HCT116 (cell line): Measurements from ENCODE around the gene CNTFR. TPM values are rescaled to one million over a fixed set of nuclear protein-coding genes. Genes with fewer than 3 reads are reported as not detected.

Experiments used
- ATAC-seq: fragments of 200-7000 bp; cut with Tn5 transposase; 2 replicates; pipeline ENCODE4 v1.9.1; 2020; ENCODE audit warnings: mild to moderate bottlenecking, moderate library complexity
- BruUV-seq: library from RNA; stranded (reverse); fragments of 400-500 nt; replicated peaks from 2 replicates; lab custom pipeline; 2021; lab: Mats Ljungman, UMichigan
- CTCF ChIA-PET: fragments of 300-600 bp; sonication (Branson Sonifier 250); formaldehyde crosslinking; loops from one replicate; lab custom pipeline; 2021; ENCODE audit warnings: antibody characterized with exemption; lab: Charles Lee
- POLR2A ChIA-PET: fragments of 300-600, 350-600 bp; sonication (Branson Sonifier 250); formaldehyde crosslinking; loops from one replicate; lab custom pipeline; 2021; ENCODE audit warnings: antibody characterized with exemption; lab: Charles Lee
- RAD21 ChIA-PET, 2 experiments: fragments of 300-600 bp; sonication (Branson Sonifier 250); formaldehyde crosslinking; loops; one replicate each; lab custom pipeline; 2023; ENCODE audit warnings: low total read pairs in 2 of 2; ENCODE audit not compliant: uncharacterized antibody in 2 of 2, unreplicated experiment in 2 of 2, low non-redundant PET in 1 of 2; lab: Charles Lee
- DNase-seq: peaks from one replicate; pipeline ENCODE4 v3.0.0-alpha.2; 2010; ENCODE audit warnings: low read depth, low spot score
- H2AFZ ChIP-seq: fragments of 200-600 bp; shearing (Covaris generic), sonication (generic); 2 replicates; pipeline ENCODE4 v1.6.1; 2017; ENCODE audit warnings: low read depth, mixed run types, mixed read lengths, antibody characterized with exemption, low read length; ENCODE audit not compliant: poor library complexity, severe bottlenecking
- H3K27ac ChIP-seq: 2 replicates; pipeline ENCODE4 v1.5.1; 2012; ENCODE audit warnings: low read depth, low read length
- H3K27me3 ChIP-seq: fragments of 200-600 bp; sonication (generic); 2 replicates; pipeline ENCODE4 v1.6.1; 2016; ENCODE audit warnings: mixed run types, low read length, mixed read lengths; ENCODE audit not compliant: insufficient read depth
- H3K36me3 ChIP-seq, 2 experiments: fragments of 200-500 bp in 1 of 2; fragments of 200-600 bp in 1 of 2; sonication (Bioruptor generic) in 1 of 2; sonication (generic) in 1 of 2; 2 replicates each; pipeline versions ENCODE4 v1.5.1 to v1.6.1; 2014 to 2016; ENCODE audit warnings: low read length in 2 of 2, inconsistent platforms in 1 of 2, mixed read lengths in 1 of 2, mixed run types in 1 of 2; ENCODE audit not compliant: insufficient read depth in 2 of 2, control insufficient read depth in 1 of 2
- H3K4me1 ChIP-seq, 2 experiments: fragments of 200-600 bp in 1 of 2; sonication (generic) in 1 of 2; 2 replicates each; pipeline versions ENCODE4 v1.5.1 to v1.6.1; 2012 to 2017; ENCODE audit warnings: low read length in 2 of 2, inconsistent platforms in 1 of 2, mild to moderate bottlenecking in 1 of 2, mixed read lengths in 1 of 2, mixed run types in 1 of 2, moderate library complexity in 1 of 2; ENCODE audit not compliant: insufficient read depth in 2 of 2, control insufficient read depth in 1 of 2
- H3K4me2 ChIP-seq: fragments of 200-600 bp; sonication (generic); 2 replicates; pipeline ENCODE4 v1.6.1; 2017; ENCODE audit warnings: mixed run types, low read length, mixed read lengths
- H3K4me3 ChIP-seq, 2 experiments: fragments of 200-600 bp in 1 of 2; sonication (generic) in 1 of 2; replicated peaks in 1 of 2; 2 replicates each; pipeline ENCODE4 v1.5.1; 2011 to 2016; ENCODE audit warnings: low read length in 2 of 2, control low read depth in 1 of 2, low read depth in 1 of 2, mild to moderate bottlenecking in 1 of 2, mixed read lengths in 1 of 2, mixed run types in 1 of 2
- H3K79me2 ChIP-seq: fragments of 200-600 bp; sonication (generic); 2 replicates; pipeline ENCODE4 v1.6.1; 2017; ENCODE audit warnings: mild to moderate bottlenecking, mixed run types, low read length, moderate library complexity, mixed read lengths; ENCODE audit not compliant: insufficient read depth
- H3K9ac ChIP-seq: fragments of 200-600 bp; sonication (generic); 2 replicates; pipeline ENCODE4 v1.6.1; 2016; ENCODE audit warnings: low read length, mixed read lengths
- H3K9me2 ChIP-seq: fragments of 200-600 bp; sonication (generic), shearing (Covaris generic); 2 replicates; pipeline ENCODE4 v1.6.1; 2017; ENCODE audit warnings: mixed run types, mild to moderate bottlenecking, moderate library complexity; ENCODE audit not compliant: insufficient read depth
- H3K9me3 ChIP-seq, 2 experiments: fragments of 200-500 bp in 1 of 2; fragments of 200-600 bp in 1 of 2; sonication (Bioruptor generic) in 1 of 2; sonication (generic) in 1 of 2; 2 replicates each; pipeline ENCODE4 v1.6.1; 2014 to 2017; ENCODE audit warnings: low read length in 2 of 2, mixed read lengths in 2 of 2, inconsistent platforms in 1 of 2, low read depth in 1 of 2, mild to moderate bottlenecking in 1 of 2, mixed run types in 1 of 2, moderate library complexity in 1 of 2; ENCODE audit not compliant: control insufficient read depth in 1 of 2, insufficient read depth in 1 of 2
- H4K20me1 ChIP-seq: fragments of 200-600 bp; sonication (generic), shearing (Covaris generic); 2 replicates; pipeline ENCODE4 v1.6.1; 2017; ENCODE audit warnings: mixed run types, mild to moderate bottlenecking, moderate library complexity; ENCODE audit not compliant: insufficient read depth
- CBX3 ChIP-seq: IDR thresholded peaks from 2 replicates; pipeline ENCODE4 v1.6.1; 2012; ENCODE audit warnings: low read depth
- CEBPB ChIP-seq: IDR thresholded peaks from 2 replicates; pipeline ENCODE4 v1.6.1; 2012; ENCODE audit warnings: low read depth
- EGR1 ChIP-seq: IDR thresholded peaks from 2 replicates; pipeline ENCODE4 v1.6.1; 2012; ENCODE audit warnings: low read depth
- EZH2phosphoT487 ChIP-seq: fragments of 200-600 bp; IDR thresholded peaks from 2 replicates; pipeline ENCODE4 v1.6.1; 2018; ENCODE audit warnings: antibody characterized with exemption, borderline replicate concordance
- POLR2A ChIP-seq: IDR thresholded peaks from 2 replicates; pipeline ENCODE4 v1.7.0; 2011; ENCODE audit warnings: borderline replicate concordance; ENCODE audit not compliant: insufficient read depth, insufficient read length; ENCODE audit errors: extremely low read depth
- POLR2AphosphoS5 ChIP-seq: IDR thresholded peaks from 2 replicates; pipeline ENCODE4 v1.6.1; 2011; ENCODE audit warnings: mild to moderate bottlenecking, low read depth, low read length, moderate library complexity
- RAD21 ChIP-seq: IDR thresholded peaks from 2 replicates; pipeline ENCODE4 v1.6.1; 2012; ENCODE audit warnings: low read depth, mild to moderate bottlenecking
- SIN3A ChIP-seq: IDR thresholded peaks from 2 replicates; pipeline ENCODE4 v1.6.1; 2012; ENCODE audit warnings: low read depth
- SP1 ChIP-seq: IDR thresholded peaks from 2 replicates; pipeline ENCODE4 v1.6.1; 2012; ENCODE audit warnings: low read depth
- SRF ChIP-seq: IDR thresholded peaks from 2 replicates; pipeline ENCODE4 v1.6.1; 2012; ENCODE audit warnings: low read depth
- YY1 ChIP-seq: IDR thresholded peaks from 2 replicates; pipeline ENCODE4 v1.6.1; 2011; ENCODE audit warnings: low read length, low read depth, moderate library complexity, mild to moderate bottlenecking; ENCODE audit not compliant: insufficient replicate concordance; ENCODE audit errors: extremely low read depth
- ZNF274 ChIP-seq: fragments of 200-500 bp; sonication (Bioruptor generic); IDR thresholded peaks from 2 replicates; pipeline ENCODE4 v1.6.1; 2014; ENCODE audit warnings: mild to moderate bottlenecking, low read depth, low read length, inconsistent platforms
- intact Hi-C: fragments of 100-400 bp; cut with micrococcal nuclease; formaldehyde crosslinking; loops from 2 replicates; pipeline ENCODE4 v1.10.0; 2022
- total RNA-seq: library from RNA; stranded (reverse); gene quantifications from one replicate; pipeline ENCODE4 v1.2.1, GENCODE V29; 2021; ENCODE audit not compliant: unreplicated experiment
- TF ChIP-seq, protein P1 (sequence below): IDR thresholded peaks from 2 replicates; pipeline ENCODE4 v1.6.1; 2012; ENCODE audit warnings: low read depth
- TF ChIP-seq, protein P2 (sequence below): IDR thresholded peaks from 2 replicates; pipeline ENCODE4 v1.6.1; 2012
- TF ChIP-seq, protein P3 (sequence below): IDR thresholded peaks from 2 replicates; pipeline ENCODE4 v1.6.1; 2011; ENCODE audit warnings: mild to moderate bottlenecking, low read length, moderate library complexity; ENCODE audit not compliant: insufficient replicate concordance; ENCODE audit errors: extremely low read depth
- TF ChIP-seq, protein P4 (sequence below), 3 experiments: fragments of 200-600 bp in 1 of 3; sonication (generic) in 1 of 3; IDR thresholded peaks in 2 of 3; conservative IDR thresholded peaks in 1 of 3; 2 replicates each; pipeline ENCODE4 v1.5.1; 2012 to 2017; ENCODE audit warnings: low read depth in 2 of 3, low read length in 2 of 3, antibody characterized with exemption in 1 of 3, borderline replicate concordance in 1 of 3, control low read depth in 1 of 3, mild to moderate bottlenecking in 1 of 3, mixed read lengths in 1 of 3, mixed run types in 1 of 3, moderate library complexity in 1 of 3; ENCODE audit not compliant: insufficient read depth in 1 of 3

CNTFR gene
- total RNA-seq, 1 experiment from 2014 or later = not detected

DNA sequence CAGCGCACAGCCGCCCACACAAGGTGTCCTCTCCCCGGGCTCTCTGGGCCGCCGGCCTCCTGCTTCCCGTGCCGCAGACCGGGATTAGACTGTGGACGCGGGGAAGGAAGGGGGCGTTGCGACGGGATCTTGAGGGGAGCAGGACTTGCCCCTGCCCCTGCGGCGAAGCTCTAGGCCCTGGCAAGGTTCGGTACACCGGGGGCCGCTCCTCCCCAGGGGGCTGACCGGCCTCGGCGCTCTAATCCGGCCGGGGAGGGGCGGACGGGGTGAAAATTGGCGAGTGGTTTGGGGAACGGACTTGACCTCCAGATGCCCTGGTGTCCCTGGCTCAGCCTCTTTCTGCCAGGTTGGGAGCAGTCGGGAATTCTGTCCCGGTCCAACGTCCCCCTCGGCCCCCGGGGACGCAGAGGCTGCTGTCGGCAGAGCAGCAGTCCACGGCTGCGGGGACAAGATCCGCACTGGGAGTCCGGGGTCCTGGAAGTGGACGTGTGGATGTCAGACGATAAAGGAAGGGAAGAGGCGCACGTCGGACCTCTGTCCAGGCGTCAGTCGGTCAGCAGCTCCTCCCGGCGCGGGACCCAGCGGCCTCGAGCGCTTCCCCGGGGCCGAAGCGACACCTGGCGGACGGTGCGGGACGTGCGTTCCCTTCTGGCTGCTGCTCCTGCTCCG lies 1.9 kb upstream of the CNTFR start:
- DNase-seq (peak; percentile 33), ATAC-seq (peak; percentile 98)
- intact Hi-C loops = loop anchor here (1.0 to 10.0 kb wide), 4 partner anchors 43 to 187 kb away; no protein-coding TSS in a partner anchor
- Histone ChIP-seq H3K9ac (no peak overlapping the region), H3K4me1 (peaks cover 0 to 8% of the 10 kb centered on the region in 2 experiments; a peak in 2 of 4 replicates), H3K4me2 (peak overlapping the region; percentile 30), H3K9me3 (no peaks in the 10 kb centered on the region), H3K9me2 (no peaks in the 10 kb centered on the region), H3K79me2 (no peaks in the 10 kb centered on the region), H3K27ac (no peak overlapping the region), H3K36me3 (no peaks in the 10 kb centered on the region), H4K20me1 (no peaks in the 10 kb centered on the region), H2AFZ (peak overlapping the region; percentile 78), H3K27me3 (peaks cover 7% of the 10 kb centered on the region; the same call in 1 of the 2 replicates), H3K4me3 (no peak overlapping the region)
- no TSS peak for BruUV-seq
- RAD21 ChIA-PET = interaction anchor here (0.7 to 2.3 kb wide), 6 partner anchors 43 to 187 kb away, joined by 3 to 8 read pairs (median 3); no protein-coding TSS in a partner anchor
- TF ChIP-seq, protein P1, sequence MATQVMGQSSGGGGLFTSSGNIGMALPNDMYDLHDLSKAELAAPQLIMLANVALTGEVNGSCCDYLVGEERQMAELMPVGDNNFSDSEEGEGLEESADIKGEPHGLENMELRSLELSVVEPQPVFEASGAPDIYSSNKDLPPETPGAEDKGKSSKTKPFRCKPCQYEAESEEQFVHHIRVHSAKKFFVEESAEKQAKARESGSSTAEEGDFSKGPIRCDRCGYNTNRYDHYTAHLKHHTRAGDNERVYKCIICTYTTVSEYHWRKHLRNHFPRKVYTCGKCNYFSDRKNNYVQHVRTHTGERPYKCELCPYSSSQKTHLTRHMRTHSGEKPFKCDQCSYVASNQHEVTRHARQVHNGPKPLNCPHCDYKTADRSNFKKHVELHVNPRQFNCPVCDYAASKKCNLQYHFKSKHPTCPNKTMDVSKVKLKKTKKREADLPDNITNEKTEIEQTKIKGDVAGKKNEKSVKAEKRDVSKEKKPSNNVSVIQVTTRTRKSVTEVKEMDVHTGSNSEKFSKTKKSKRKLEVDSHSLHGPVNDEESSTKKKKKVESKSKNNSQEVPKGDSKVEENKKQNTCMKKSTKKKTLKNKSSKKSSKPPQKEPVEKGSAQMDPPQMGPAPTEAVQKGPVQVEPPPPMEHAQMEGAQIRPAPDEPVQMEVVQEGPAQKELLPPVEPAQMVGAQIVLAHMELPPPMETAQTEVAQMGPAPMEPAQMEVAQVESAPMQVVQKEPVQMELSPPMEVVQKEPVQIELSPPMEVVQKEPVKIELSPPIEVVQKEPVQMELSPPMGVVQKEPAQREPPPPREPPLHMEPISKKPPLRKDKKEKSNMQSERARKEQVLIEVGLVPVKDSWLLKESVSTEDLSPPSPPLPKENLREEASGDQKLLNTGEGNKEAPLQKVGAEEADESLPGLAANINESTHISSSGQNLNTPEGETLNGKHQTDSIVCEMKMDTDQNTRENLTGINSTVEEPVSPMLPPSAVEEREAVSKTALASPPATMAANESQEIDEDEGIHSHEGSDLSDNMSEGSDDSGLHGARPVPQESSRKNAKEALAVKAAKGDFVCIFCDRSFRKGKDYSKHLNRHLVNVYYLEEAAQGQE = no peak
- peak; percentile 93 for TF ChIP-seq RAD21
- TF ChIP-seq CBX3 = no peak
- no peak for TF ChIP-seq SP1
- no peak for TF ChIP-seq ZNF274
- no peak for TF ChIP-seq POLR2A
- no peak for TF ChIP-seq EZH2phosphoT487
- TF ChIP-seq SRF = no peak
- no peak for TF ChIP-seq POLR2AphosphoS5
- no peak for TF ChIP-seq CEBPB
- TF ChIP-seq, protein P2, sequence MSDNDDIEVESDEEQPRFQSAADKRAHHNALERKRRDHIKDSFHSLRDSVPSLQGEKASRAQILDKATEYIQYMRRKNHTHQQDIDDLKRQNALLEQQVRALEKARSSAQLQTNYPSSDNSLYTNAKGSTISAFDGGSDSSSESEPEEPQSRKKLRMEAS = no peak
- TF ChIP-seq, protein P3, sequence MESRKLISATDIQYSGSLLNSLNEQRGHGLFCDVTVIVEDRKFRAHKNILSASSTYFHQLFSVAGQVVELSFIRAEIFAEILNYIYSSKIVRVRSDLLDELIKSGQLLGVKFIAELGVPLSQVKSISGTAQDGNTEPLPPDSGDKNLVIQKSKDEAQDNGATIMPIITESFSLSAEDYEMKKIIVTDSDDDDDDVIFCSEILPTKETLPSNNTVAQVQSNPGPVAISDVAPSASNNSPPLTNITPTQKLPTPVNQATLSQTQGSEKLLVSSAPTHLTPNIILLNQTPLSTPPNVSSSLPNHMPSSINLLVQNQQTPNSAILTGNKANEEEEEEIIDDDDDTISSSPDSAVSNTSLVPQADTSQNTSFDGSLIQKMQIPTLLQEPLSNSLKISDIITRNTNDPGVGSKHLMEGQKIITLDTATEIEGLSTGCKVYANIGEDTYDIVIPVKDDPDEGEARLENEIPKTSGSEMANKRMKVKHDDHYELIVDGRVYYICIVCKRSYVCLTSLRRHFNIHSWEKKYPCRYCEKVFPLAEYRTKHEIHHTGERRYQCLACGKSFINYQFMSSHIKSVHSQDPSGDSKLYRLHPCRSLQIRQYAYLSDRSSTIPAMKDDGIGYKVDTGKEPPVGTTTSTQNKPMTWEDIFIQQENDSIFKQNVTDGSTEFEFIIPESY = no peak
- TF ChIP-seq, protein P4, sequence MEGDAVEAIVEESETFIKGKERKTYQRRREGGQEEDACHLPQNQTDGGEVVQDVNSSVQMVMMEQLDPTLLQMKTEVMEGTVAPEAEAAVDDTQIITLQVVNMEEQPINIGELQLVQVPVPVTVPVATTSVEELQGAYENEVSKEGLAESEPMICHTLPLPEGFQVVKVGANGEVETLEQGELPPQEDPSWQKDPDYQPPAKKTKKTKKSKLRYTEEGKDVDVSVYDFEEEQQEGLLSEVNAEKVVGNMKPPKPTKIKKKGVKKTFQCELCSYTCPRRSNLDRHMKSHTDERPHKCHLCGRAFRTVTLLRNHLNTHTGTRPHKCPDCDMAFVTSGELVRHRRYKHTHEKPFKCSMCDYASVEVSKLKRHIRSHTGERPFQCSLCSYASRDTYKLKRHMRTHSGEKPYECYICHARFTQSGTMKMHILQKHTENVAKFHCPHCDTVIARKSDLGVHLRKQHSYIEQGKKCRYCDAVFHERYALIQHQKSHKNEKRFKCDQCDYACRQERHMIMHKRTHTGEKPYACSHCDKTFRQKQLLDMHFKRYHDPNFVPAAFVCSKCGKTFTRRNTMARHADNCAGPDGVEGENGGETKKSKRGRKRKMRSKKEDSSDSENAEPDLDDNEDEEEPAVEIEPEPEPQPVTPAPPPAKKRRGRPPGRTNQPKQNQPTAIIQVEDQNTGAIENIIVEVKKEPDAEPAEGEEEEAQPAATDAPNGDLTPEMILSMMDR (IDR thresholded peaks at IDR 0.05 in 2 of 3, conservative IDR thresholded peaks at IDR 0.05 in 1 of 3; ENCODE audit: borderline replicate concordance in 1 of 3, insufficient read depth in 1 of 3, low read depth in 2 of 3, low read length in 2 of 3) = peak; percentile 81 to 92 (median 90)
- no peak for TF ChIP-seq EGR1
- no peak for TF ChIP-seq SIN3A
- peak; percentile 8 for TF ChIP-seq YY1
- POLR2A ChIA-PET = no interaction called here
- CTCF ChIA-PET = interaction anchor here (0.6 to 3.2 kb wide), 22 partner anchors 8 to 259 kb away, joined by 3 to 47 read pairs (median 4); partner anchors contain the start of gene GALT
